DOHH2 (cell line): ENCODE data around the gene ALG1.

Experiments used
- EZH2phosphoT487 ChIP-seq: fragments of 200-600 bp; sonication (generic); IDR thresholded peaks from 2 replicates; pipeline ENCODE4 v1.6.1; 2017; ENCODE audit warnings: borderline replicate concordance, mild to moderate bottlenecking, antibody characterized with exemption, low read length, moderate library complexity, mixed read lengths
- TF ChIP-seq, protein P1 (sequence below): fragments of 200-600 bp; sonication (generic); IDR thresholded peaks from one replicate; pipeline ENCODE4 v1.5.1; 2014; ENCODE audit warnings: antibody characterized with exemption, mild to moderate bottlenecking, low read depth, low read length; ENCODE audit not compliant: poor library complexity, severe bottlenecking

DNA sequence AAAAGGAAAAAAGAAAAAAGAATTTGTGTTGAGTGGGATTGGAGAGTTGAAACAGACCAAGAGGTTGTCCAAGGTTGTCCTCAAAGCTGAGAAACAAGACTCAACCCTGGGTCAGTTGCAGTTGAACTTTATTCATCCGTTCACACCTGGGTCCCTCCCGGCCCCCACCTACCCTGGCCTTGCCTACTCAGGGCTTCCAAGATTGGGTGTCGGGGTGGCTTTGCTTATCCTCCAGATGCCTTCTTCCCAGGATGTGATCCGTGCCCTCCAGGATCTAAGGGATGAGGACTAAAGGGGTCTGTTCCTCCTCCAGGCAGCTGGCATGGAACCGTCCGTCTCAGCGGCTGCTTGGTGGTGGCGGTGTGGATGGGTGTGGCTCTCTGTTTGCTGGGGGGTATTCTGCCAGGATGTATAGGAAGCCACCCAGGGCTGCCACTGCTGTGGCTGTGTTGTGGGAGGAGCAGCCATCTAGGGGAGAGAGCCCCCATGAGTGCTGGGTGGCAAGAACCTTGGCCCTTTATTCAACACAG is 27.6 kb upstream of the ALG1 start:
- TF ChIP-seq, protein P1, sequence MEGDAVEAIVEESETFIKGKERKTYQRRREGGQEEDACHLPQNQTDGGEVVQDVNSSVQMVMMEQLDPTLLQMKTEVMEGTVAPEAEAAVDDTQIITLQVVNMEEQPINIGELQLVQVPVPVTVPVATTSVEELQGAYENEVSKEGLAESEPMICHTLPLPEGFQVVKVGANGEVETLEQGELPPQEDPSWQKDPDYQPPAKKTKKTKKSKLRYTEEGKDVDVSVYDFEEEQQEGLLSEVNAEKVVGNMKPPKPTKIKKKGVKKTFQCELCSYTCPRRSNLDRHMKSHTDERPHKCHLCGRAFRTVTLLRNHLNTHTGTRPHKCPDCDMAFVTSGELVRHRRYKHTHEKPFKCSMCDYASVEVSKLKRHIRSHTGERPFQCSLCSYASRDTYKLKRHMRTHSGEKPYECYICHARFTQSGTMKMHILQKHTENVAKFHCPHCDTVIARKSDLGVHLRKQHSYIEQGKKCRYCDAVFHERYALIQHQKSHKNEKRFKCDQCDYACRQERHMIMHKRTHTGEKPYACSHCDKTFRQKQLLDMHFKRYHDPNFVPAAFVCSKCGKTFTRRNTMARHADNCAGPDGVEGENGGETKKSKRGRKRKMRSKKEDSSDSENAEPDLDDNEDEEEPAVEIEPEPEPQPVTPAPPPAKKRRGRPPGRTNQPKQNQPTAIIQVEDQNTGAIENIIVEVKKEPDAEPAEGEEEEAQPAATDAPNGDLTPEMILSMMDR: no peak
- TF ChIP-seq EZH2phosphoT487: no peak
